Measurements from ENCODE around the gene EPS8. TPM values are rescaled to one million over a fixed set of nuclear protein-coding genes. Genes with fewer than 3 reads are reported as not detected.
A peak's percentile ranks its signal among the peaks of the same experiment; 100 is the strongest.

The EPS8 gene
- polyA plus RNA-seq, 1 donor (not counting 4 experiments of a cell fraction or from before 2014, with no cell fraction given) = 4.0 TPM

- no peaks in the 10 kb centered on the region for H3K9me1 ChIP-seq (ENCODE audit: control insufficient read depth, extremely low read depth, insufficient read depth, low read length)
- H4K20me1 ChIP-seq (ENCODE audit: control insufficient read depth, extremely low read depth, insufficient read depth, low read length) = no peaks in the 10 kb centered on the region
- H2AFZ ChIP-seq (ENCODE audit: control insufficient read depth, low read length) = no peak overlapping the region
- no peaks in the 10 kb centered on the region for H3K36me3 ChIP-seq (ENCODE audit: control insufficient read depth in 2 of 2, extremely low read depth in 1 of 2, insufficient read depth in 2 of 2, low read length in 2 of 2)
- TF ChIP-seq EZH2 (IDR thresholded peaks at IDR 0.05; ENCODE audit: low read length) = no peak
- no peak for TF ChIP-seq CTCF (optimal IDR thresholded peaks at IDR 0.05 in 1 of 3, IDR thresholded peaks at IDR 0.05 in 1 of 3, conservative IDR thresholded peaks at IDR 0.05 in 1 of 3; ENCODE audit: extremely low read depth in 1 of 3, insufficient read depth in 2 of 3, low read length in 3 of 3)
- no peaks in the 10 kb centered on the region for H3K9me3 ChIP-seq (ENCODE audit: control insufficient read depth, low read depth, low read length)
- dilution Hi-C loops (cut with MboI; ENCODE audit: extremely low pct_ligation_motif_present, low sequenced_read_pairs) = no loop called here
- no peak for DNase-seq (ENCODE audit: low read depth, low spot score)
- H3K79me2 ChIP-seq (ENCODE audit: control insufficient read depth, insufficient read depth, low read length) = no peaks in the 10 kb centered on the region
- peaks cover 16% of the 10 kb centered on the region for H3K4me1 ChIP-seq (ENCODE audit: control insufficient read depth, extremely low read depth, insufficient read depth, low read length)
- no peaks in the 10 kb centered on the region for H3K27me3 ChIP-seq (ENCODE audit: control insufficient read depth, extremely low read depth, insufficient read depth, low read length)
- no peak overlapping the region for H3K4me2 ChIP-seq (ENCODE audit: control insufficient read depth, extremely low read depth, insufficient read depth, low read depth, low read length)
- FAIRE-seq = no peak
- H3K9ac ChIP-seq (ENCODE audit: control insufficient read depth, extremely low read depth, insufficient read depth, low read length) = no peak overlapping the region
- H3K4me3 ChIP-seq (ENCODE audit: control insufficient read depth in 2 of 3, extremely low read depth in 1 of 3, insufficient read depth in 2 of 3, low read depth in 1 of 3, low read length in 3 of 3) = no peak overlapping the region
- H3K27ac ChIP-seq (ENCODE audit: control insufficient read depth, insufficient read depth, low read length) = no peak overlapping the region
Measured at GRCh38 chr12:15794196-15794595, 5.0 kb upstream of the EPS8 start.

DNA sequence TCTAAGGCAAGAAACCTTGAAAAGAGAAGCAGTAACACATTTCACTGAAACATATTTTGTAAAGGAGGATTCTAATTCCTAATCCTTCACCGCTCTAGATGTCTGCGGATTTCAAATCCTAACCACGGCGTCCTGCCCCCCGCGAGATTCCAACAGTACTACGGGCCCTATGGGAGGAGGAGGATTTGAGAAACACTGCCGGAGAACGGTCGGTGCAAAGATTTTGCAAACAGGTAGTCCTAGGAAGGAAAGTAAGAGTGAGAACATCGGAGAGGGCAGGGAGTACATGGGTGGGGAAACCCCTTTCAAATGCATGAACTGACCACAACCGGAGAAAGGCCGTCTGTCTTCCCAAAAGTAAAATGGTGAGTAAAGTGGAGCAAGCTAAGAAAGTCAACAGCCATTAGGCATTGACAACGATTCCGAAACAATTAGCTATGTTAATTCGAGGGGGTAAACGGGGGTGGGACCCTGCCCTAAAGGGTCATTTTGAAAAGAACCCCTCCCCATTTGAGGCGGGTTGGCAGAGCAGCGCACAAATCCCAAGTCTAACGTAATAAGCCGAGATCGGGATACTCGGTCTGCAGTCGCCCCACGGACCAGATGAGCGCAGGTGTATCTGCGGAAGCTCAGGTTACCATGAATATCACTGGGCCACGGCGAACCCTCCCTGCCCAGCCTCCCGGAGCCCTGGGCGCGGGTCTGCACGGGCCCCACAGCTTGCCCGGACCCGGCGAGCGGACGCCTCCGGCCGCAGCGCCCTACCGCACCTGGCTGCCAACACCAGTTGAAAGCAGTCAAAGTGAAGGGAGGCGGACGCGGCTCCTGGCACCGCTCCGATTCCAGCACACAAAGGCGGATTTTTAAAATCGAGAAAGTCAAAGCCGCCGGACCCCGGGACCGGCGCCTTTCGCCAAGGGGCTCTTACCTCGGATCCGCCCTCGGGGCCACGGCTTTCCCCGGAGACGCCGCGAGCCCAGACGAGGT, 662 bp downstream of the EPS8 start:
- no peaks in the 10 kb centered on the region for H4K20me1 ChIP-seq (ENCODE audit: control insufficient read depth, extremely low read depth, insufficient read depth, low read length)
- no peak for DNase-seq (ENCODE audit: low read depth, low spot score)
- H3K9me1 ChIP-seq (ENCODE audit: control insufficient read depth, extremely low read depth, insufficient read depth, low read length) = no peaks in the 10 kb centered on the region
- peak overlapping the region; percentile 39 for H3K27ac ChIP-seq (ENCODE audit: control insufficient read depth, insufficient read depth, low read length)
- H3K4me3 ChIP-seq (ENCODE audit: control insufficient read depth in 2 of 3, extremely low read depth in 1 of 3, insufficient read depth in 2 of 3, low read depth in 1 of 3, low read length in 3 of 3) = peak overlapping the region; percentile 61 to 91 (median 80)
- peak overlapping the region; percentile 64 for H3K9ac ChIP-seq (ENCODE audit: control insufficient read depth, extremely low read depth, insufficient read depth, low read length)
- dilution Hi-C loops (cut with MboI; ENCODE audit: extremely low pct_ligation_motif_present, low sequenced_read_pairs) = no loop called here
- no peaks in the 10 kb centered on the region for H3K79me2 ChIP-seq (ENCODE audit: control insufficient read depth, insufficient read depth, low read length)
- no peaks in the 10 kb centered on the region for H3K36me3 ChIP-seq (ENCODE audit: control insufficient read depth in 2 of 2, extremely low read depth in 1 of 2, insufficient read depth in 2 of 2, low read length in 2 of 2)
- peak overlapping the region; percentile 97 for H3K4me2 ChIP-seq (ENCODE audit: control insufficient read depth, extremely low read depth, insufficient read depth, low read depth, low read length)
- H3K9me3 ChIP-seq (ENCODE audit: control insufficient read depth, low read depth, low read length) = no peaks in the 10 kb centered on the region
- TF ChIP-seq EZH2 (IDR thresholded peaks at IDR 0.05; ENCODE audit: low read length) = no peak
- no peak for TF ChIP-seq CTCF (optimal IDR thresholded peaks at IDR 0.05 in 1 of 3, IDR thresholded peaks at IDR 0.05 in 1 of 3, conservative IDR thresholded peaks at IDR 0.05 in 1 of 3; ENCODE audit: extremely low read depth in 1 of 3, insufficient read depth in 2 of 3, low read length in 3 of 3)
- peaks cover 12% of the 10 kb centered on the region for H3K4me1 ChIP-seq (ENCODE audit: control insufficient read depth, extremely low read depth, insufficient read depth, low read length)
- no peaks in the 10 kb centered on the region for H3K27me3 ChIP-seq (ENCODE audit: control insufficient read depth, extremely low read depth, insufficient read depth, low read length)
- peak overlapping the region; percentile 90 for H2AFZ ChIP-seq (ENCODE audit: control insufficient read depth, low read length)
- no peak for FAIRE-seq
